GM18505 (cell line): ENCODE measurements around the gene PPP2R5B.

Experiments used
- ATAC-seq: cut with Tn5 transposase; IDR thresholded peaks from one replicate; pipeline ENCODE4 v1.9.1; 2021; ENCODE audit not compliant: unreplicated experiment
- POLR2A ChIP-seq: IDR thresholded peaks from 4 replicates; pipeline ENCODE4 v1.6.1; 2011; ENCODE audit warnings: borderline replicate concordance; ENCODE audit not compliant: insufficient read depth, insufficient read length; ENCODE audit errors: extremely low read depth

Gene PPP2R5B

GRCh38 chr11:64921384-64921783, 3.1 kb upstream of the PPP2R5B start:
- TF ChIP-seq POLR2A: no peak
- no peak for ATAC-seq

- TF ChIP-seq POLR2A: no peak
- ATAC-seq: no peak
Measured at GRCh38 chr11:64923151-64923661, 1.3 kb upstream of the PPP2R5B start.

- no peak for ATAC-seq
- TF ChIP-seq POLR2A: no peak
Measured at GRCh38 chr11:64924910-64925284, 408 bp downstream of the PPP2R5B start.

GRCh38 chr11:64925536-64926436, 1.3 kb downstream of the PPP2R5B start:
- TF ChIP-seq POLR2A: no peak
- ATAC-seq: no peak

GRCh38 chr11:64926689-64927088, 2.2 kb downstream of the PPP2R5B start:
- ATAC-seq: no peak
- no peak for TF ChIP-seq POLR2A

- no peak for TF ChIP-seq POLR2A
- no peak for ATAC-seq
Measured at GRCh38 chr11:64928957-64929356, 4.5 kb downstream of the PPP2R5B start.

GRCh38 chr11:64929625-64930024, 5.1 kb downstream of the PPP2R5B start:
- TF ChIP-seq POLR2A: no peak
- ATAC-seq: no peak

- ATAC-seq: no peak
- no peak for TF ChIP-seq POLR2A
Measured at GRCh38 chr11:64930340-64930739, 5.9 kb downstream of the PPP2R5B start.

- ATAC-seq: no peak
- no peak for TF ChIP-seq POLR2A
Measured at GRCh38 chr11:64931290-64931689, 6.8 kb downstream of the PPP2R5B start.

GRCh38 chr11:64932324-64932723, 7.8 kb downstream of the PPP2R5B start:
- TF ChIP-seq POLR2A: no peak
- no peak for ATAC-seq

- no peak for TF ChIP-seq POLR2A
- ATAC-seq: no peak
Measured at GRCh38 chr11:64933213-64933934, 8.9 kb downstream of the PPP2R5B start.

- no peak for TF ChIP-seq POLR2A
- ATAC-seq: no peak
Measured at GRCh38 chr11:64933935-64934681, 9.6 kb downstream of the PPP2R5B start.
